Lower lobe of right lung (tissue), 2 donors: ENCODE data around the gene AP5Z1. TPM values are rescaled to one million over a fixed set of nuclear protein-coding genes. Genes with fewer than 3 reads are reported as not detected.

Experiments used
- ATAC-seq, 2 donors: fragments of 200-7000 bp; cut with Tn5 transposase; one replicate each; pipeline ENCODE4 v1.9.1; 2020 to 2022; ENCODE audit warnings: mild to moderate bottlenecking in 2 of 2, moderate library complexity in 2 of 2
- DNase-seq: peaks from one replicate; pipeline ENCODE4 v3.0.0-alpha.2; 2020
- H3K27ac ChIP-seq: fragments of 200-600 bp; one replicate; pipeline ENCODE4 v1.8.0; 2022
- H3K27me3 ChIP-seq: fragments of 200-600 bp; one replicate; pipeline ENCODE4 v1.8.0; 2022; ENCODE audit warnings: low read depth
- H3K36me3 ChIP-seq: fragments of 200-600 bp; one replicate; pipeline ENCODE4 v1.8.0; 2022; ENCODE audit warnings: mild to moderate bottlenecking
- H3K4me1 ChIP-seq: fragments of 200-600 bp; one replicate; pipeline ENCODE4 v1.8.0; 2022
- H3K4me3 ChIP-seq: fragments of 200-600 bp; one replicate; pipeline ENCODE4 v1.8.0; 2022; ENCODE audit warnings: mild to moderate bottlenecking
- H3K9me3 ChIP-seq: fragments of 200-600 bp; one replicate; pipeline ENCODE4 v1.8.0; 2022
- CTCF ChIP-seq: fragments of 200-600 bp; IDR thresholded peaks from one replicate; pipeline ENCODE4 v1.8.0; 2022; ENCODE audit warnings: antibody characterized with exemption, mild to moderate bottlenecking
- intact Hi-C: fragments of 100-400 bp; cut with DNase I; formaldehyde crosslinking; loops from one replicate; pipeline ENCODE4 v1.11.0; 2022
- total RNA-seq: library from RNA; stranded (reverse); fragmentation: NEBNext Ultra II Directional; extraction: Animal tissue kit (Norgen Biotek cat#: 25700); gene quantifications from one replicate; pipeline ENCODE4 v1.2.1, GENCODE V29; 2021
- donor health status: DM: no; HTN: yes; CAD: no; lungs with severe emphysema.

Gene AP5Z1
- total RNA-seq, 1 donor from 2014 or later: 50.4 TPM

GRCh38 chr7:4764402-4765007 is 10.9 kb upstream of the AP5Z1 start:
- intact Hi-C loops: no loop called here
- TF ChIP-seq CTCF: no peak
- Histone ChIP-seq H3K4me1 (no peaks in the 10 kb centered on the region), H3K4me3 (no peak overlapping the region), H3K36me3 (peaks cover 80% of the 10 kb centered on the region), H3K9me3 (no peaks in the 10 kb centered on the region), H3K27ac (no peak overlapping the region), H3K27me3 (no peaks in the 10 kb centered on the region)
- DNase-seq (no peak), ATAC-seq (no peak)

- ATAC-seq (no peak), DNase-seq (no peak)
- peaks cover 66% of the 10 kb centered on the region for H3K36me3 ChIP-seq
- peak; percentile 17 for TF ChIP-seq CTCF
- H3K9me3 ChIP-seq: no peaks in the 10 kb centered on the region
- no peak overlapping the region for H3K4me3 ChIP-seq
- no peak overlapping the region for H3K27ac ChIP-seq
- no peaks in the 10 kb centered on the region for H3K27me3 ChIP-seq
- H3K4me1 ChIP-seq: no peaks in the 10 kb centered on the region
- intact Hi-C loops: no loop called here
These were observed 9.5 kb upstream of the AP5Z1 start for GRCh38 chr7:4765776-4766490.

GRCh38 chr7:4766666-4767519 is 8.5 kb upstream of the AP5Z1 start:
- DNase-seq (no peak), ATAC-seq (no peak)
- TF ChIP-seq CTCF: no peak
- Histone ChIP-seq H3K27me3 (no peaks in the 10 kb centered on the region), H3K4me1 (no peaks in the 10 kb centered on the region), H3K36me3 (peaks cover 56% of the 10 kb centered on the region), H3K4me3 (no peak overlapping the region), H3K27ac (no peak overlapping the region), H3K9me3 (no peaks in the 10 kb centered on the region)
- intact Hi-C loops: no loop called here

GRCh38 chr7:4768597-4769569 is 6.5 kb upstream of the AP5Z1 start:
- TF ChIP-seq CTCF: no peak
- DNase-seq (no peak), ATAC-seq (no peak)
- intact Hi-C loops: no loop called here
- Histone ChIP-seq H3K9me3 (no peaks in the 10 kb centered on the region), H3K36me3 (peaks cover 36% of the 10 kb centered on the region), H3K4me1 (peaks cover under 1% of the 10 kb centered on the region), H3K4me3 (no peak overlapping the region), H3K27me3 (no peaks in the 10 kb centered on the region), H3K27ac (no peak overlapping the region)

GRCh38 chr7:4769761-4770160 is 5.7 kb upstream of the AP5Z1 start:
- no peaks in the 10 kb centered on the region for H3K9me3 ChIP-seq
- TF ChIP-seq CTCF: no peak
- peak in 1 of 2 donors; percentile 60 for ATAC-seq
- intact Hi-C loops: no loop called here
- no peak overlapping the region for H3K27ac ChIP-seq
- H3K27me3 ChIP-seq: no peaks in the 10 kb centered on the region
- H3K4me3 ChIP-seq: no peak overlapping the region
- H3K36me3 ChIP-seq: peaks cover 27% of the 10 kb centered on the region
- H3K4me1 ChIP-seq: peaks cover 9% of the 10 kb centered on the region
- no peak for DNase-seq
